Hepatocyte (in vitro differentiated cells): ENCODE data around the gene AGFG2. TPM values are rescaled to one million over a fixed set of nuclear protein-coding genes. Genes with fewer than 3 reads are reported as not detected.

Source experiments
- DNase-seq: peaks from one replicate; pipeline ENCODE4 v3.0.0-alpha.2; 2016; ENCODE audit warnings: low spot score
- H2AFZ ChIP-seq: fragments of 200-600 bp; sonication (generic); 2 replicates; pipeline ENCODE4 v1.6.0; 2016; ENCODE audit warnings: antibody characterized with exemption, mild to moderate bottlenecking
- H3K27ac ChIP-seq: fragments of 200-600 bp; sonication (generic); 2 replicates; pipeline ENCODE4 v1.5.1; 2016; ENCODE audit warnings: mild to moderate bottlenecking
- H3K27me3 ChIP-seq: fragments of 200-600 bp; sonication (generic); 2 replicates; pipeline ENCODE4 v1.6.1; 2016
- H3K36me3 ChIP-seq: fragments of 200-600 bp; sonication (generic); replicated peaks from 2 replicates; pipeline ENCODE4 v1.5.1; 2016; ENCODE audit warnings: low read depth; ENCODE audit not compliant: insufficient read depth
- H3K4me1 ChIP-seq: fragments of 200-600 bp; sonication (generic); 2 replicates; pipeline ENCODE4 v1.5.1; 2016; ENCODE audit warnings: mild to moderate bottlenecking, moderate library complexity; ENCODE audit not compliant: insufficient read depth
- H3K4me2 ChIP-seq: fragments of 200-600 bp; sonication (generic); 2 replicates; pipeline ENCODE4 v1.6.0; 2016
- H3K4me3 ChIP-seq: fragments of 200-600 bp; sonication (generic); 2 replicates; pipeline ENCODE4 v1.5.1; 2016; ENCODE audit warnings: mild to moderate bottlenecking
- H3K79me2 ChIP-seq: fragments of 200-600 bp; sonication (generic); 2 replicates; pipeline ENCODE4 v1.6.0; 2017; ENCODE audit warnings: mild to moderate bottlenecking
- H3K9me2 ChIP-seq: fragments of 200-600 bp; sonication (generic); replicated peaks from 2 replicates; pipeline ENCODE4 v1.6.0; 2017; ENCODE audit warnings: mild to moderate bottlenecking; ENCODE audit not compliant: insufficient read depth
- H3K9me3 ChIP-seq: fragments of 200-600 bp; sonication (generic); 2 replicates; pipeline ENCODE4 v1.5.1; 2016; ENCODE audit warnings: low read depth, mild to moderate bottlenecking
- H4K20me1 ChIP-seq: fragments of 200-600 bp; sonication (generic); 2 replicates; pipeline ENCODE4 v1.6.0; 2016; ENCODE audit warnings: mild to moderate bottlenecking; ENCODE audit not compliant: insufficient read depth, poor library complexity, severe bottlenecking
- EZH2 ChIP-seq: fragments of 200-600 bp; sonication (generic); IDR thresholded peaks from 2 replicates; pipeline ENCODE4 v1.6.1; 2016; ENCODE audit warnings: antibody characterized with exemption, mild to moderate bottlenecking, borderline replicate concordance
- EZH2phosphoT487 ChIP-seq: fragments of 200-600 bp; sonication (generic); IDR thresholded peaks from one replicate; pipeline ENCODE4 v1.6.1; 2018; ENCODE audit warnings: antibody characterized with exemption, mild to moderate bottlenecking, low read depth, moderate library complexity; ENCODE audit not compliant: unreplicated experiment, severe bottlenecking
- WGBS: methylation state at CpG from one replicate; pipeline ENCODE4 v1.1.6; 2016; ENCODE audit warnings: low lambda C conversion rate; ENCODE audit errors: missing lambda C conversion rate; 5-methylcytosine and 5-hydroxymethylcytosine counted together
- polyA plus RNA-seq: library from polyadenylated mRNA; unstranded; fragments of >200 nt; fragmentation: Nextera tagmentation; extraction: Ambion mirVana; gene quantifications from 2 replicates; pipeline ENCODE4 v1.2.1, GENCODE V29; 2016
- total RNA-seq: library from RNA; depleted of rRNA; stranded (reverse); fragments of >200 nt; gene quantifications from 2 replicates; pipeline ENCODE4 v1.2.3, GENCODE V29; 2014
- TF ChIP-seq, protein P1 (sequence below): fragments of 200-600 bp; sonication (generic); IDR thresholded peaks from 2 replicates; pipeline ENCODE4 v1.5.1; 2016; ENCODE audit warnings: antibody characterized with exemption, mild to moderate bottlenecking; ENCODE audit not compliant: poor library complexity

AGFG2 gene
- total and polyA plus RNA-seq, 2 experiments from 2014 or later: 32.8 to 53.7 TPM

DNA sequence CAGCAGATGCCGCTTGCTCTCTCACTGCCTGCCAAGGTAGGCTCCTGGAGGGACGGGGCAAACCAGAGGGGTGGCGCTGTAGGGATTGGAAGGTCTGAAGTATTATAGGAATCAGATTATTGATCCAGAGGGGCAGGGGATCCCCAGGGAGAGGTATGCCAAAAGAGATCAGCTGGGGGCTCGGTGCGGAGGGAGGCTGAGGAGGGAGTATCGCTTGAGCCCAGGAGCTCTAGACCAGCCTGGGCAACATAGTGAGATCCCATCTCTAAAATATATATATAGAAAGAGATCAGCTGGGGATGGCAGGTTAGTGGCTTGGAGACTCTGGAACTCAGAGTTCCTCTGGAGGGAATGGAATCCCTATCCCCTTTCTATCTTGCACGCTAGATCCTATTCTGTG lies 56.2 kb downstream of the AGFG2 start:
- Histone ChIP-seq H3K9me3 (no peaks in the 10 kb centered on the region), H2AFZ (no peak overlapping the region), H3K27me3 (no peaks in the 10 kb centered on the region), H3K4me2 (no peak overlapping the region), H3K9me2 (no peaks in the 10 kb centered on the region), H3K36me3 (no peaks in the 10 kb centered on the region), H3K4me3 (no peak overlapping the region), H4K20me1 (no peaks in the 10 kb centered on the region), H3K4me1 (peaks cover 5% of the 10 kb centered on the region), H3K79me2 (no peaks in the 10 kb centered on the region), H3K27ac (no peak overlapping the region)
- no peak for DNase-seq
- TF ChIP-seq EZH2phosphoT487 (no peak), EZH2 (no peak)
- TF ChIP-seq, protein P1, sequence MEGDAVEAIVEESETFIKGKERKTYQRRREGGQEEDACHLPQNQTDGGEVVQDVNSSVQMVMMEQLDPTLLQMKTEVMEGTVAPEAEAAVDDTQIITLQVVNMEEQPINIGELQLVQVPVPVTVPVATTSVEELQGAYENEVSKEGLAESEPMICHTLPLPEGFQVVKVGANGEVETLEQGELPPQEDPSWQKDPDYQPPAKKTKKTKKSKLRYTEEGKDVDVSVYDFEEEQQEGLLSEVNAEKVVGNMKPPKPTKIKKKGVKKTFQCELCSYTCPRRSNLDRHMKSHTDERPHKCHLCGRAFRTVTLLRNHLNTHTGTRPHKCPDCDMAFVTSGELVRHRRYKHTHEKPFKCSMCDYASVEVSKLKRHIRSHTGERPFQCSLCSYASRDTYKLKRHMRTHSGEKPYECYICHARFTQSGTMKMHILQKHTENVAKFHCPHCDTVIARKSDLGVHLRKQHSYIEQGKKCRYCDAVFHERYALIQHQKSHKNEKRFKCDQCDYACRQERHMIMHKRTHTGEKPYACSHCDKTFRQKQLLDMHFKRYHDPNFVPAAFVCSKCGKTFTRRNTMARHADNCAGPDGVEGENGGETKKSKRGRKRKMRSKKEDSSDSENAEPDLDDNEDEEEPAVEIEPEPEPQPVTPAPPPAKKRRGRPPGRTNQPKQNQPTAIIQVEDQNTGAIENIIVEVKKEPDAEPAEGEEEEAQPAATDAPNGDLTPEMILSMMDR: no peak
- over 99% methylated on average over 7 of the region's 7 CpGs for WGBS

DNA sequence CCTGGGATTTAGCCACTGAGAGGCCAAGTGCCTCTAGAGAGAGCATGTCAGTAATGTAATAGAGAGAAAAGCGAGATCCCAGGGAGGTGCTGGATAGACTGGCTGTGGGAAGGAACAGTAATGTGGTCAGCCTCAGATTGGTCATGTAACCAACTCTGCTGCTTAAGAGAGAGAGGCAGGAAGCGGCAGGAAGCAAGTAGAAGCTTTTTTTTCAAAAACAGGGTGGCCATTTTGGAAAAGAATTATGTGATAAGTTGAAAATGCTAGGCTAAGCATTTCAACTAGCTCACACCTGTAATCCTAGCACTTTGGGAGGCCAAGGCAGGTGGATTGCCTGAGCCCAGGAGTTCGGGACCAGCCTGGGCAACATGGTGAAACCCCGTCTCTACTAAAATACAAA lies 59.4 kb downstream of the AGFG2 start:
- Histone ChIP-seq H3K9me2 (no peaks in the 10 kb centered on the region), H3K4me1 (peaks cover 3% of the 10 kb centered on the region), H2AFZ (no peak overlapping the region), H3K79me2 (peaks cover 3% of the 10 kb centered on the region), H3K9me3 (no peaks in the 10 kb centered on the region), H3K36me3 (no peaks in the 10 kb centered on the region), H4K20me1 (no peaks in the 10 kb centered on the region), H3K4me2 (no peak overlapping the region), H3K4me3 (no peak overlapping the region), H3K27me3 (no peaks in the 10 kb centered on the region), H3K27ac (no peak overlapping the region)
- DNase-seq: no peak
- TF ChIP-seq EZH2phosphoT487: no peak
- WGBS: 95% methylated on average over 4 of the region's 4 CpGs

DNA sequence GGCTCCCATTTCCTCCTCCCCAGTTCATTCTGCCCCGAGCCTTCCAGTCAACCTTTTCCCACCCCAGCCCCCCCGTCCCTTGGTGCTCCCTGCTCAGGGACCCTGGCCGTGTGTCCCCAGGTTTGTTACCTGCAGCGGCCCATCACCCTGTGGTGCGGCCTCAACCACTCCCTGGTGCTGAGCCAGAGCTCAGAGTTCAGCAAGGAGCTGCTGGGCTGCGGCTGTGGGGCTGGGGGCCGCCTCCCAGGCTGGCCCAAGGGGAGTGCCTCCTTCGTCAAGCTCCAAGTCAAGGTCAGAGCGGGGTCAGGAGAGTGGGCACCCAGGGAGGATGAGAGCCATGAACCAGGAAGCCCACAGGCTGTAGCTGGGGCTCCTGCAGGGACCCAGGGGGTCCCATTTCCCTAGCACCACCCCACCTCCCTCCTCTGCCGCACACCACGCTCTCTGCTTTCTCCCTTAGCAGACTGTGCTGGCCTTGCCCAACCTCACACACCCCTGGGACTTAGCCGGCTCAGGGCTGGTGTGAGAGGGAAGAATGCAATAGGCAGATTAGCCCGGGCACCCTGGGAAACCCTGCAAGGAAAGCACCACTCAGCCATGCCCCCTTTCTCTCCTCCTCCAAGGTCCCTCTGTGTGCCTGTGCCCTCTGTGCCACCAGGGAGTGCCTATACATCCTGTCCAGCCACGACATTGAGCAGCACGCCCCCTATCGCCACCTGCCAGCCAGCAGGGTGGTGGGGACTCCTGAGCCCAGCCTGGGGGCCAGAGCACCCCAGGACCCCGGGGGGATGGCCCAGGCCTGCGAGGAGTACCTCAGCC lies 61.1 kb downstream of the AGFG2 start:
- Histone ChIP-seq H3K27me3 (no peaks in the 10 kb centered on the region), H3K27ac (no peak overlapping the region), H4K20me1 (no peaks in the 10 kb centered on the region), H3K4me2 (no peak overlapping the region), H3K9me3 (no peaks in the 10 kb centered on the region), H2AFZ (no peak overlapping the region), H3K79me2 (peaks cover 3% of the 10 kb centered on the region), H3K9me2 (no peaks in the 10 kb centered on the region), H3K4me3 (no peak overlapping the region), H3K4me1 (peaks cover 7% of the 10 kb centered on the region), H3K36me3 (no peaks in the 10 kb centered on the region)
- DNase-seq: no peak
- TF ChIP-seq, protein P1: no peak
- TF ChIP-seq EZH2: no peak
- no peak for TF ChIP-seq EZH2phosphoT487
- WGBS: 84% methylated on average over 17 of the region's 18 CpGs

DNA sequence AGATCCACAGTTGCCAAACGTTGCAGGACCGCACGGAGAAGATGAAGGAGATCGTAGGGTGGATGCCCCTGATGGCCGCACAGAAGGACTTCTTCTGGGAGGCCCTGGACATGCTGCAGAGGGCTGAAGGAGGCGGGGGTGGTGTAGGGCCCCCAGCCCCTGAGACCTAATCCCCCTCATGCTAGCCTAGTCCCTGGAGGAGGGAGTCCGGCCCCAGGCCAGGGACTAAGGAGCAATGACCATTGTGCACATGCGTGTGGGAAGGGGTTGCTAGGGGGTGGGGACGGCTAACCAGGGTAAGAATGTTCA lies 61.7 kb downstream of the AGFG2 start:
- TF ChIP-seq, protein P1: no peak
- TF ChIP-seq EZH2: no peak
- no peak for TF ChIP-seq EZH2phosphoT487
- H2AFZ ChIP-seq: no peak overlapping the region
- 87% methylated on average over 9 of the region's 9 CpGs for WGBS
- H3K4me1 ChIP-seq: peaks cover 13% of the 10 kb centered on the region
- peaks cover 3% of the 10 kb centered on the region for H3K79me2 ChIP-seq
- no peaks in the 10 kb centered on the region for H3K27me3 ChIP-seq
- H3K4me3 ChIP-seq: no peak overlapping the region
- no peak overlapping the region for H3K4me2 ChIP-seq
- DNase-seq: no peak
- H3K9me2 ChIP-seq: no peaks in the 10 kb centered on the region
- no peaks in the 10 kb centered on the region for H4K20me1 ChIP-seq
- H3K9me3 ChIP-seq: no peaks in the 10 kb centered on the region
- no peaks in the 10 kb centered on the region for H3K36me3 ChIP-seq
- H3K27ac ChIP-seq: no peak overlapping the region
